ENCODE measurements around the gene CEACAM21.

CEACAM21 gene

DNA sequence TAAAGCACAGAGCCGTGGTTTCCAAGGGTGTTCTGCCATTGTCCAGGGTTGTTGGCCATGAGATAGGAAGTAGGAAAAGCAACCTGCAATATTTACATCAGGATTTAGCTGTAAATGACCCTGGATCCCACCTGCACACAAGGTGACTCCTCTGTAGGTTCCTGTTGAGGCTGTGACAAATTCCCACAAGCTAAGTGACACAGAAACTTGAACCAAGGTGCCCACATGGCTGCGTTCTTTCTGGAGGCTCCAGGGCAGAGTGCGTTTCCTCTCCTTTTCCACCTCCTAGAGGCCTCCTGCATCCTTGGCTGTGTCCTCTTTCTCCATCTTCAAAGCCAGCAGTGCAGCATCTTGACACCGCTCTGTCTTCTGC lies 11.9 kb downstream of the CEACAM21 start:
- DNase-seq: no peak

DNA sequence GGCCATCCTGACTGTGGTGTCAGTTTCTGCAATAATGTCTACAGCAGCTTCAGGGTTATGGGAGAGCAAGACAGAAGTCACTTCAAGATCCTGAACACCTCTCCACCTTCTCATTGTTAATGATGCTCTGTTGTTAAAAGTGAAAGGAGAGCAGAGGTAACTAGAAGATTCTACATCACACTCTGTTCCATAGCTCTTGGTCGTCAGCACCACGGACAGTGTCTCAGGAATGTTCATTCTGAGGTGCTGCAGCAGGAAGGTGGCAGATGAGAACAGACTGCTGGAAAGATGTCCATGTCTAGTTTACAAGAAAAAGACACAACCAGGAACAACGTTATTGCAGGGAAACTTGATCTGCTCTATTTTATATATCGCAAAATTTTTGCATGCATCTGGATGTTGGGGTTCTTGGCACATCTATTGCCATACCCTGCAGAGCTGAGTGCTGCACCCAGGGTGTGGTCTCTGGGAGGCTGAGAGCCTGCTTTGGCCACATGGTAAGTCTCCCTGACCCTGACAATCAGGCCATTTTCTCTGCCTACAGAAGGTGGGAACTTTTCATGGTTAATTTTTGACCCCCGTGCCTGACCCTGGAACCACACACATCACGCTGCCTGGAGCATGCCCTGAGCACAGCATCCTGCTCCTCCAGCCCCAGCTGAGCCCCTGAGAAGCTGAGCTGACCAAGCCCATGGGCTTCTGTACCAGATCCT lies 12.7 kb downstream of the CEACAM21 start:
- DNase-seq: no peak

DNA sequence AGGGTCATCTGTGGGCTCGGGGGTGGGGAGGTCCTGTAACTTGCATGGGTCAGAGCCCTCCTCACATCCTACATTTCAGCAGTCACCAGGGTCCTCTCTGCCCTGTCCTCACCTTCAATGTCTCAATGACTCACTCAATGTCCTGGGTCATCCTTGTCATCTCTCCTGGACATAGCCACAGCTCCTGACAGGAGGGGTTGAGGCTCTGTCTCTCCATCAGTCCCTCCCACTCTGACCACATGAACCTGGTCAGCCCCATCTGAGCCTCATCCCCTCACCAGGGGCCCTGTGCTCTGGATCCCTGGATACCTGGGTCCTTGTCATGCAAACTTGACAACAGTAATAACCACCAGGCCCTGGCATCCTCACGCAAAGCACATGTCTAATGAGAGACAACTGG lies 13.4 kb downstream of the CEACAM21 start:
- no peak for DNase-seq

DNA sequence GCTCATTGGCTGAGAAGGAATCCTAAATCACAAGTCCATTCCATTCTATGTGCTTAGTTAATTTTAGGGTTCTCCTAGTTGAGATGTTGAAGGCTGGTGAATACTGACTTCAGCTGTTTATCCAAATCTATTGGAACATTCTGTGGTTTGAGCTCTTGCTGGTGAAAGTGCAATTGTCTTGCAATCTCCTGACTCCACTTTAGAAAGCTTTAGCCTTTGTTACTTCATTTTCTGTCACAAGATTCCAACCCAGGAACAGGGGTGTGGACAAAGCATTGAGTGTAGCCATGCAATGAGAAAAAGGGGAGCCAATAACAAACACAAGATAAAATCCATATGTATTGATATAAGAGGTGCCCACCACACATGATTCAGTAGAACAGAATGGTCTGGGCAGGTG lies 15.0 kb downstream of the CEACAM21 start:
- DNase-seq: no peak

DNA sequence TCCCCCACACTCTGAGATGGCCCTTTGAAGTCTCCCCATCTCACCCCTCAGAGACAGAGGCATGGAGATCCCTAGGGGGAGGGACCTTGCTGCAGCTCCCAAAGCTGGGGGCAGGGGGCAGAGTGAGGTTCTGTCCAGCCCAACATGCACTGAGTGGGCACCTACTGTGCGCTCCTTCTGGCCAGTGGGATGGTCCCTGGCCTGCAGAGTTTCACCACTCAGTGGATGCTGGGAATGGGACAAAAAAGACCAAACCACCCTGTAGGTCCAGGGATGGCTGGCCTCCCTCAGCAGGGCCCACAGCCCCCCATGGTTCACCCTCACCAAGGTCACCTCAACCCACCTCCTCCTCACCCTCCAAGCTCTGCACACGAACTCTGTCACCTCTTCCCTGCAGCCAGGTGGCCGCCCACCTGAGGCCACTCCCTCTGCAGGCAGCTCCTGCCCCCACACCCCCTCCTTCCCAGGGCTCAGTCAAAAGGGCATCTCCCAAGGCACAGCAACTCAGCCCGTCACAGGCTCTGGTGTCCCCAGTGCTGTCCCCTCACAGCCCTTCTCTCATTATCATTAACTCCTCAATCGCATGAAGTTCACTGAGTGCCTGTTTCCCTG lies 16.1 kb downstream of the CEACAM21 start:
- DNase-seq: no peak

DNA sequence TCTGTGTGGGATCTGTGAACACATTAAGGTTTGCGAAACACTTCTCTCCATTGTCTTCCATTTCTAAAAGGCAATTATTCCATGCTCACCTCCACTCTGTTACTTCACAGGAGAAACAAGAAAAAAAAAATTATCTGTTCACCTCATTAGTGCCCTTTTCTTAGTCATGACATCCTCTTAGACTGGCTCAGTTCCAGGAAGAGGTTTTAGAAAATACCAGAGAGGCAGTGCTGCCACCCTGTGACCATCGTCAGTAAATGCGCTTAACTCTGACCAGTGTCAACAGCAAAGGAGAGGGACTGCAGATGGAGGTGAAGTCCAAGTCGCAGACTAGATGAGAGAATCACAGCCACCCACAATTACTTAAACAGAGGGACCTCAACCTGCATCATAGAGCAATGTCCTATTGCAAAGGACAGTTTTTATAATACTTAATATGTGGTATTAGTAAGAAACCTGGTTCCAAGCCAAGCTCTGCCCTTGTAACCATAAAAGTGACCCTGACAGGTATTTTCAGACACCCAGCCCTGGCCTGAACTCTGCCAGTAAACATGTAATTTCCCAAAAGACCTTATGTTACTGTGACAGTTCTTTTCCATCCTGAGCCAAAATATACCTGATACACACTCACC lies 19.4 kb downstream of the CEACAM21 start:
- peak; percentile 36 for DNase-seq

DNA sequence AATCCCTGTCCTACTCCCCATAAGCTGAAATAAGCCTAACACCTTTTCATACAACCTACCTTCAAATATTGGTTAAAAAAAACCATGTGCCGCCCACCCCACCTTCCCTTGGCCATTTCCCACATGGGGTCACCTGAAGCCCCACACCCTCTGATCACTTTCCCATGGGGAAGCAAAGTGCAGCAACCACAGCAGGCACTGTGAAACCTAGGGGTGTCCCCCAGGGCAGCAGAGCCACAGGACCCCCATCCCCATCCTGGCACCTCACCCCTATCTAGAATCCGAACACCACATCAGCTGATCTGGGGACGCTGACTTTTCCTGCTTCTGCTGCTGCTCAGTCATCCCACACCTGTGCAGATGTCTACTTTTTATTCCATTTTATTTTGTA lies 19.9 kb downstream of the CEACAM21 start:
- DNase-seq: no peak

DNA sequence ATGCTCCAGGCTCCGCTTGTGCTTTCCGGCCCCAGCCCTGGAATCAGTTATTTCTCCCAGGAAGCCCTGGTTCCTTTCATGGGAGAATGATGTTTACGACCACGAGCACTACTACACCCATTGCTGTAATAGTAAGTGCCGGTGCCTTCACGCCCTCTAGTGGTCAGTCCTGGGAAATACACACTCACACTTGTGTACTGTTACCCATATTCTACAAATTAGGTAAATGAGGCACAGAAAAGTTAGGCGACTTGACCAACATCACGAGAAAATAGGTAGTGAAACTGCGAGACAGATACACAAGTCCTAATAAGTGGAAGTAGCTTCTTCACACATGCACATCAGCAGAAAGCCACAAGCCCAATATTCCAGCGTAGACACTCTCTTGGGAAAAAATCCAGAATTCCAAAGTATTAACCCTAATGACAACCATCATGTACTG lies 21.7 kb downstream of the CEACAM21 start:
- DNase-seq: peak; percentile 56

DNA sequence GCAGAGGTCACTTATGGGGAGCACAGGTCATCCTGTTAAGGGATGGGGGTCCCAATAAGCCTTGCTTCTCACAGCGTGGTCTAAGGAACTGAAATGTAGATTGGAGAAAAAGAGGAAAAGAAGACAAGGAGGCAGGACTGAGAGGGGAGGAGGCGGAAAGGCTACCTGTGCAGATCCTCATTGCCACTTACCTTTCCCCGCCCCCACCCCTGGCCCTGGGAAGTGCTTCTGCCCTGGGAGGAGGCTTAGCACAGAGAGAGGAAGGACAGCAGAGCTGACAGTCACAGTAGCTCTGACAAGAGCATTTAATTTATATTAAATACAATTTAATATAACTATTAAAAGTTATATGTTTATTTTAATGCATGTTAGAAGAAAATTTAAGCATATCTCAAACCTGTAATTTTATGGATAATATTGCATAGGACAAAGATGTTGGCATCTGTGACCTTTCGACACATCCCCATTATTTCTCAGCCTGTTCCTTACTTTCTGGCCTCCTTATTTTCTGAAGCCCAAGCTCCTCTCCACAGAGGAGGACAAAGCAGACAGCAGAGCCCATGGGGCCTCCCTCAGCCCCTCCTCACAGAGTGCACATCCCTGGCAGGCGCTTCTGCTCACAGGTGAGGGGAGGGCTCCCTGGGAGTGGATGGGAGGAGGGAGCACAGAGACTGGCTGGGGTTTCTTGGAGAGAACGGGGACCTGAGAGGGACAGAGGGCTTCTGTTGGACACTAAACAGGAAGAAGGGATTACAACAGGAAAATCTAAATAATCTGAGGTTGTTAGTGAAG lies 23.4 kb downstream of the CEACAM21 start:
- no peak for DNase-seq

DNA sequence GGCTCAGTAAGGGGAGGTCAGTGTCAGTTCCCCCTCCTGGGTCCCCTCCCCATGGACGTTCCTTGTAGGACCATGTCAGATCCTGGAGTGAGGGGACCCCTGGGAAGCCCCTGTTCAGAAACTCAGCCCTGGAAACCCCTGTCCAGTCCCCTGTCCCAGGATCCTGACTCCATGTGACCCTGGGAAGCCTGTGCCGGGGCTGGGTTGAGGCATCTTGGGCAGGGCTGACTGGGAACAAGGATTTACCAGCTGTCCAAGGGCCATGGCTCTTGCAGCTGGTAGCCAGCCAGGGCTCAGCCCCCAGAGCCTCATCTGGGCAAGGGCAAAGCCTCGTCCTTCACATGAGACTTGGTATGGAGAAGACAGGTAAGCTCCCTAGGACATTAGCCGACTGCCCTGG lies 25.8 kb downstream of the CEACAM21 start:
- DNase-seq: no peak

DNA sequence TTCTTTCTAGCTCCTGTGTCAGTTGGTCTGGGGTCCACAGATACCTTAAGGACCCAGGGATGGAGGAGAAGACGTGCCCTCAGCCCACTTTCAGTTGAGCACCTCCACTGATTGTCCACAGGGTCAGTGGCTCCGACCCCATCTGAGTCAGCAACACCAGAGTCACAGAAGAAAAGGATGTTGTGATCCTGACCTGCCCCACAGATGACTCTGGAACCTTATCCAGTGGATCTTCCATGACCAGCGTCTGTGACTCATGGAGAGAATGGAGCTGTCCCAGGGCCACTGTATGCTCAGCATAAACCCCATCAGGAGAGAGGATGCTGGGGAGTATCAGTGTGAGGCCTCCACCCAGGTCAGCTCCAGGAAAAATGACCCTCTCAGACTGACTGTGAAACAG lies 28.9 kb downstream of the CEACAM21 start:
- DNase-seq: no peak

DNA sequence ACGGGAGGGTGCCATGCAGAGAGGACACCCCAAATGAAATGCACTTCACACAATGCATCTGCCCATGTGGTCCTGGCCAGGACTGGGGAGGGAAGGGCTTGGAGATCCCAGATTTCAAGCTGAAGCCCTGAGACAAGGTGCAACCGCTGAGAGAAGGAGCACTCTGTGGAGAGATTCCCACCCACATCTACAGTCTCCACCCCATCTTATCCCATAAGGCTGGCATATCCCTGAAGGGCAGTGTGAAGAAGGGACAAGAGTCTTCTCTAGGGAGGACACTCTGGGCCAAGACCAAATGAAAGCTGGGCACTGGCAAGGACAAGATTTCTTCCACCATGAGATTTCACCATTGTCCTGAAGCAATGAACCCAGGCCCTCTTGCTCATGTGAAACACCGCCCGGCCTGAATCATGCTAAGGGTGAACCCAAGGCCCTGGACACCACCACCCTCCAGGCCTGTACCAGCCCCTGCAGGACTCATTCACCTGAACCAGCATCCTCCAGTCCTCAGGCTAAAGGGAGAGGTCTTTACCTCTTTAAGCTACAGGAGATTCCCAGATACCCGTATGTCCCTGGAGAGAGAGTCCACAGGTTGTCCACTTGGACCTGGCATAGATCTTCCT lies 30.4 kb downstream of the CEACAM21 start:
- no peak for DNase-seq

DNA sequence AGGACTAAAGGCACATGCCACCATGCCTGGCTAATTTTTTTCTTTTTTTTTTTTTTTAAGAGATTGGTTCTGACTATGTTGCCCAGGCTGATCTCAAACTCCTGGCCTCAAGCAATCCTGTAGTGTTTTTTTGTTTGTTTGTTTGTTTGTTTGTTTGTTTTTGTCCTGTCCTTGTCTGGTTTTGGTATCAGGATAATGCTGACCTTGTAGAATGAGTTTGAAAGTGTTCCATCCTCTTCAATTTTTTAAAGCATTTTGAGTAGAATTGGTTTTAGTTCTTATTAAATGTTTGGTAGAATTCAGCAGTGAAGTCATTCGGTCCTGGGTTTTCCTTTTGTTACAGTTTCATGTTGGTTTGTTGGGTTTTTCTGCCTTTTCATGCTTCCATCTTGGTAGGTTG lies 31.7 kb downstream of the CEACAM21 start:
- DNase-seq: no peak

DNA sequence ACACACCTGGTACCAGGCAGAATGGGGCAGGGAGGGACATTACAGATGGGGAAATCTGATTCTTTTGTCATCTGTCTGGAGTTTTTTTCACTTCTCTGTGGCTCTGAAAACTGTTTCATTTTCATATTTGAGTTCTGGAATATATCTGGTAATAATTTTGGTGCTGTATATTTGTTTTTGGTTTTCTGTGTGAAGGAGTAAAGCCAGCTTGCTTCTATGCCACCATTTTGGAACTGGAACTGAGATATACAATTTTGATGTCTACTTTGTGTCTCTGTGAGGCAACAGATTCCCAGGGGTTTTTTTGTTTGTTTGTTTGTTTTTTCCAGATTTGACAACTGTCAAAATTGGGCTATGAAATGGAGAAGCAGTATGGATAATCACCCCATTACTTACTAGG lies 34.8 kb downstream of the CEACAM21 start:
- DNase-seq: no peak

DNA sequence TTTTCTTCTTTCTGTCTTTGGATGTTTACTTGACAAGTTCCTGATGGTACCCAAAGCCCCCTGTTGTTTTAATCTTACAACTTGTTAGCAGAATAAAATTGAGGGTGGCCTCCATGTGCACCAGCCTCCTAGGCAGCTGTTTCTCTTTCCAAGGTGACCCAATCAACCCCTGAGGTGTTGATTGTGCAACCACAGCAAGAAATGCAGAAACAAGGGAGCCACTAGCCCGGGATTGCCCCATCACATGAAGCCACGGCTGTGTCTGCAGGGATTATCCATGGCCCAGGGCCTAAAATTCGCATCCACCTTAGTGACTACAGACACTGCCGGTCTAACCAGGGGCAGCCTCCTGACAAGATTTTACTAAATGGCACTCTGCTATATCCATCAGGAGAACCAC lies 36.5 kb downstream of the CEACAM21 start:
- DNase-seq: no peak

DNA sequence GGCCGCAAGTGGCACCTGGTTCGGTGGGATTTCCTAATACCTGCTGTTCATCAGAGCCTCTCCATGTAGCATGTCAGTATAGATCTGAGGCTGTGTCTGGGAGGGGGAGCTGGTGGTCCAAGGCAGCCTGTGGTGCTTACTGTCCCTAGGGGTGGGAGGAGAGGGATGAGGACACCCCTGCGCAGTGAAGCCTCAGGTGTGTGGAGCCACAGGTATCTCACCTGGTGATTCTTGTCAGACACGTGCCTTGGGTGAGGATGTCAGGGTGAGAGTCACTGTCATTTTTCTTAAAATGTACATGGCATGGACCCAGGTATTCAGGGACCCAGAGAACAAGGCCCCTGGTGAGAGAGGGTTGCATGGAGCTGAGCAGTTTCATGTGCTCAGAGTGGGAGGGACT lies 39.2 kb downstream of the CEACAM21 start:
- no peak for DNase-seq

DNA sequence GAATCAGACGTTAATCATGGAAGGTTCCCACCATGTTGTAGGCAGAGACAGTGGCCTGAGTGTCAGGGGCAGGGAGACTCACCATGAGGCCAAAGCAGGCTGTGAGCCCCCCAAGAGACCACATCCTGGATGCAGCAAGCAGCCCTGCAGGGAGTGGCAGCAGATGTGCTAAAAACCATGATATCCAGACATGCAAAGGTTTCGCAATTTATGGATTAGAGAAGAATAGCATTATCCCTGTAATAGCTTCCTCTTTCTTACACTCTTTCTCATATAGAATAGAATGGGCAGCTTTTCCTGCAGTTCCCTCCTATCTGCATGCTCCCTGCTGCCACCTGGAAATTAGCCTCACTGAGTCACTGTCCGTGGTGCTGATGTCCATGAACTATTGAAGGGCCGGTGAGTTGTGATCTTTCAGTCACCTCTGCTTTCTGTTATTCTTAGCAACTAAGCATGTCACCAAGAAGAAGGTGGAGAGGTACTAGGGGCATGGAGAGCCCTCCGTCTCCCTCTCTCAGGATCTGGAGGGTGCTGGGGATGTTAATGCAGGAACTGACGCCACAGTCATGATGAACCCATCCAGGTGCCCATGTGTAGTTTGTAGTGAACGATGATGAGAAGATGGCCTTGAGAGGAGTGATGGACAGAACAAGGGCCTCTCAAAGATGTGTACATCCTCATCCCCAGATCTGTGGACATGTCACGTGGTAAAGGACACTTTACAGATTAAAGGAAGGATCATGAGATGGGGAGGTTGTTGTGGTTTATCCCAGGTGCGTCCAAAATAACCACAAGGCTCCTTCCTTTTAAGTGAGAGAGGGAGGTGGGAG lies 41.0 kb downstream of the CEACAM21 start:
- no peak for DNase-seq

DNA sequence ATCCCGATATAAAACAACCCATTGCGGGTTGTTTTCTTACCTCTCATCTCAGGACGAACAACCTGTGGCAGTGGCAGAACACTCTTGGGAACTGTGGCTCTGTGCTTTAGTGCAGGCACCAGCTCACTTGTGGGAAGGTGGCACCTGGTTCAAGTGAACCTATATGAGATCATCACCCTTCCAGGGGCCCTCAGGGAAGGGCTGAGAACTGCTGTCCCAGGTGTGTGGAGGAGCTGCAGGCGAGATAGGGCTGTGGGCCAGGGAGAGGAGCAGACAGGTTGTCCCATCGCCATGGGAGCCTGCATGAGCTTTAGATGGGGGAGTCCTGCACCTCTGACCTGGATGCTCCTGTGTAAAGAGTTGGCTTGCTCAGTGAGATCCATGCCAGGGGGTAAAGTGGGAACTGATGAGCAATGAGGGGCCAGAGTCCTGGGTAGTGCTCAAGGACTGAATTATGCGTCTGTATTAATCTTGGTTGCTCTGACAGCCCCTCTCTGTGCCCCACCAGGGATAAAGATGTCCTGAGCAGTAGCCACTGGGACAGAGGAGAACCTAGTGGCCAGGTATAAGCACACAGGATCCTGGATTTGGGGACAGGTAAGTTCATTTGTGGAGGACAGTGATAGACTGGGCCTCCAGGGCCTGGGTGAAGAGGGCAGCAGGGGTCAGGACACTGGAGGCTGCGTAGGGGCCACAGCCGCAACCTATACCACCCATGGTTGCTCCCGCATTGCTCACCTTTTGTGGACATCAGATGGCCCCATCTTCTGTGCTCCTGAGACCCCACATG lies 42.2 kb downstream of the CEACAM21 start:
- no peak for DNase-seq

DNA sequence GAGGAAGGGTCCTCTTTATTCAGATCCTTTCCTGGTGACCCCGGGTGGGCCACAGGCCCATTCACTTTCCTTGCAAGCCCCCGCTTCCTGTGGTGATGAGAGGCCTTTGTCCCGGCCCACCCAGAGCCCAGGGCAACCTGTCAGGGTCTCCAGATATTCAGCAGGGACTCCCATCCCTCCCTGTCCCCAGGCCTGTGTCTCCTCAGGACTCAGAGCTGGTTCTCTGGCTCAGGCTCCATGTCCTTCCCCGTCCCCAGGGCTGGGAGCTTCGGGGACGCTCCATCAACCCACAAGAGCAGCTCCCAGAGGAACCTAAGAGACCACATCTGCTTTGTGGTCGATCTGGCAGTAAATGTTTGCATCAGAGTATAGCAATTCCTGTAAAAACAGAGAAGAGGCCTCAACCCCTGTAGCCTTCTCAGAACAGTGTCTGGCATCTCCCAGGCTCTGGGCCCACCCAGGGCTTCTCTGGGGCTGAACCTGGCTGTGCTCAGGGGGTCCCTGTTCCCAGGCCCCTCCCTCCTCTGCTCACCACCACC lies 43.1 kb downstream of the CEACAM21 start:
- DNase-seq: no peak

DNA sequence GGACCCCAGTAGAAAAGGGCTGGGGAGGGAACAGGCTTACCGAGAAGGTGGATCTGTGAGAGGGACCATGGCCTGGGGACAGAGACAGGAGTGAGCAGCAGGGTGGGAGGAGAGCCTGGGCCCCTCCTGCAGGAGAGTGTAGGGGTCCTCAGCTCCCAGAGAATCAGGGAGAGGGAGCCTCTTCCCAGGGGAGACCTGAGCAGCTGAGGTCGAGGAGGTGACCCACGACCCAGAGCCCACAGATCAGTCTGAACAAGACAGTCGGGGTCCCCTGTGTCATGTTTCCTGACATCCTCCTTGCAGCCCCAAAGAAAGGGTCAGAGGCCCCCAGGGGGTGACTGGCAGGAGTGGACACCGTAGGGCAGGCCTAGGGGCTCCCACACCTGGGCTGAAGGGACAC lies 44.2 kb downstream of the CEACAM21 start:
- no peak for DNase-seq

DNA sequence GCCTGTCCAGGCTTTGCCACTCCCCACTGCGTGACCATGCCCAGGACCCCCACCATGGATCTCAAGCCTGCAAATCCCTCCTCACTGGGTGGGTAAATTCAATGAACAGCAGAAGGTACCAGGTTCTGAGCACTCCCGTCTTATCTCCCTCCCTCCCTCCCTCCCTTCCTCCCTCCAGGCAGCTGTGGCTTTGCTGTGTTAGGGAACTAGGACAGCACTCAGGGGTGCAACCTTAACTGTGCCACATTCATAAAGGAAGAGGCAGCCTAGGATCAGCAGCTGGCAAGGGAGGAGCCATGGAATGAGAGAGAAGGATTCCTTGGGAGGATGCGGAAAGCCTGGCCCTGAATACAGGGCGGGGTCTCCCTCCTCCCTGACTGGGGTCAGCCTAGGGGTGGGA lies 45.3 kb downstream of the CEACAM21 start:
- no peak for DNase-seq
